Activated T-cell treated with anti-CD3 and anti-CD28 coated beads, Interleukin-2, amount 50 U/mL, for 72 hours (primary cell): ENCODE results near the gene RNLS. TPM values are rescaled to one million over a fixed set of nuclear protein-coding genes. Genes with fewer than 3 reads are reported as not detected.

Source experiments
- ATAC-seq, 2 donors: fragments of 150-1000 bp; cut with Tn5 transposase; replicated peaks in 1 of 2; 2 replicates each; pipeline ENCODE4 v1.10.0; 2021; ENCODE audit warnings: moderate library complexity in 2 of 2, mild to moderate bottlenecking in 1 of 2
- DNase-seq, 2 donors: peaks; one replicate each; pipeline ENCODE4 v3.0.0; 2021 to 2022; ENCODE audit warnings: mixed read lengths in 1 of 2
- H3K27ac Mint-ChIP-seq: one replicate; pipeline ENCODE4 v1.8.0; 2022; ENCODE audit warnings: mild to moderate bottlenecking, moderate library complexity, mixed read lengths
- H3K27me3 Mint-ChIP-seq: one replicate; pipeline ENCODE4 v1.8.0; 2022; ENCODE audit warnings: low read depth, mixed read lengths
- H3K36me3 Mint-ChIP-seq, 2 donors: one replicate each; pipeline ENCODE4 v1.8.0; 2022; ENCODE audit warnings: mixed read lengths in 2 of 2, mild to moderate bottlenecking in 1 of 2; ENCODE audit not compliant: insufficient read depth in 2 of 2
- H3K4me1 Mint-ChIP-seq: one replicate; pipeline ENCODE4 v1.8.0; 2022; ENCODE audit warnings: low read depth, mixed read lengths
- H3K4me3 Mint-ChIP-seq, 2 donors: one replicate each; pipeline ENCODE4 v1.8.0; 2022; ENCODE audit warnings: mild to moderate bottlenecking in 2 of 2, mixed read lengths in 2 of 2, moderate library complexity in 2 of 2
- H3K9me3 Mint-ChIP-seq, 2 donors: one replicate each; pipeline ENCODE4 v1.8.0; 2022; ENCODE audit warnings: mixed read lengths in 2 of 2
- total RNA-seq, 2 donors: library from RNA; stranded (reverse); gene quantifications; one replicate each; pipeline ENCODE4 v1.2.3, GENCODE V29; 2022

Gene RNLS
- total RNA-seq = 1 to 10 TPM; 2.6 to 6.2 TPM

GRCh38 chr10:88582806-88583583, at the start of gene RNLS:
Gene RNLS (minus strand): TSS chr10:88583318.
- no peaks in the 10 kb centered on the region for H3K9me3 Mint-ChIP-seq
- no peaks in the 10 kb centered on the region for H3K36me3 Mint-ChIP-seq
- peaks cover 13% of the 10 kb centered on the region for H3K27me3 Mint-ChIP-seq
- peak within 1 kb of the TSS; percentile 95 for H3K27ac Mint-ChIP-seq
- DNase-seq (peak; percentile 69 to 76), ATAC-seq (peak; percentile 88 to 91)
- H3K4me3 Mint-ChIP-seq = peak within 1 kb of the TSS; percentile 92 to 96
- H3K4me1 Mint-ChIP-seq = peaks cover 13% of the 10 kb centered on the region

- no peak for DNase-seq
- Mint-ChIP-seq H3K4me1 (no peaks in the 10 kb centered on the region), H3K27ac (no peak overlapping the region), H3K36me3 (no peaks in the 10 kb centered on the region), H3K27me3 (peaks cover 6% of the 10 kb centered on the region), H3K4me3 (no peak overlapping the region), H3K9me3 (peaks cover 0 to 8% of the 10 kb centered on the region in 2 donors)
- ATAC-seq = no peak
Observed at GRCh38 chr10:88624840-88625239, 41.7 kb upstream of the RNLS start.

- Mint-ChIP-seq H3K36me3 (no peaks in the 10 kb centered on the region), H3K9me3 (peaks cover 0 to 6% of the 10 kb centered on the region in 2 donors)
- no peak for ATAC-seq
Observed at GRCh38 chr10:88623835-88624234, 40.7 kb upstream of the RNLS start.

GRCh38 chr10:88620441-88620840, 37.3 kb upstream of the RNLS start:
- Mint-ChIP-seq H3K9me3 (no peaks in the 10 kb centered on the region), H3K27ac (no peak overlapping the region), H3K4me3 (no peak overlapping the region), H3K4me1 (no peaks in the 10 kb centered on the region), H3K27me3 (peaks cover 6% of the 10 kb centered on the region), H3K36me3 (no peaks in the 10 kb centered on the region)
- no peak for DNase-seq
- ATAC-seq = no peak

More at GRCh38 chr10:88623835-88624234, 40.7 kb upstream of the RNLS start:
- Mint-ChIP-seq H3K27me3 (peaks cover 6% of the 10 kb centered on the region), H3K4me3 (no peak overlapping the region), H3K4me1 (no peaks in the 10 kb centered on the region), H3K27ac (no peak overlapping the region)
- DNase-seq = no peak

- ATAC-seq = no peak
Observed at GRCh38 chr10:88618496-88618895, 35.4 kb upstream of the RNLS start.

GRCh38 chr10:88617772-88618300, 34.7 kb upstream of the RNLS start:
- DNase-seq (no peak), ATAC-seq (no peak)
- H3K4me3 Mint-ChIP-seq = no peak overlapping the region
- no peaks in the 10 kb centered on the region for H3K9me3 Mint-ChIP-seq
- H3K27me3 Mint-ChIP-seq = peaks cover 6% of the 10 kb centered on the region
- H3K4me1 Mint-ChIP-seq = no peaks in the 10 kb centered on the region
- H3K36me3 Mint-ChIP-seq = no peaks in the 10 kb centered on the region
- H3K27ac Mint-ChIP-seq = no peak overlapping the region

More at GRCh38 chr10:88618496-88618895, 35.4 kb upstream of the RNLS start:
- Mint-ChIP-seq H3K4me1 (no peaks in the 10 kb centered on the region), H3K27me3 (peaks cover 6% of the 10 kb centered on the region), H3K36me3 (no peaks in the 10 kb centered on the region), H3K4me3 (no peak overlapping the region), H3K9me3 (no peaks in the 10 kb centered on the region), H3K27ac (no peak overlapping the region)
- no peak for DNase-seq

GRCh38 chr10:88616250-88616977, 33.3 kb upstream of the RNLS start:
- ATAC-seq = no peak
- no peak for DNase-seq
- Mint-ChIP-seq H3K27me3 (no peaks in the 10 kb centered on the region), H3K27ac (no peak overlapping the region), H3K4me3 (no peak overlapping the region), H3K36me3 (no peaks in the 10 kb centered on the region), H3K4me1 (no peaks in the 10 kb centered on the region), H3K9me3 (no peaks in the 10 kb centered on the region)

- no peak for ATAC-seq
Observed at GRCh38 chr10:88608780-88609179, 25.7 kb upstream of the RNLS start.

GRCh38 chr10:88608052-88608732, 25.1 kb upstream of the RNLS start:
- DNase-seq (no peak), ATAC-seq (no peak)
- Mint-ChIP-seq H3K27ac (no peak overlapping the region), H3K4me3 (no peak overlapping the region), H3K36me3 (no peaks in the 10 kb centered on the region), H3K4me1 (no peaks in the 10 kb centered on the region), H3K27me3 (peaks cover 21% of the 10 kb centered on the region), H3K9me3 (no peaks in the 10 kb centered on the region)

More at GRCh38 chr10:88608780-88609179, 25.7 kb upstream of the RNLS start:
- Mint-ChIP-seq H3K27me3 (peaks cover 21% of the 10 kb centered on the region), H3K9me3 (no peaks in the 10 kb centered on the region), H3K36me3 (no peaks in the 10 kb centered on the region), H3K27ac (no peak overlapping the region), H3K4me1 (no peaks in the 10 kb centered on the region), H3K4me3 (no peak overlapping the region)
- DNase-seq = no peak

GRCh38 chr10:88598055-88598454, 14.9 kb upstream of the RNLS start:
- Mint-ChIP-seq H3K4me1 (peaks cover 12% of the 10 kb centered on the region), H3K27me3 (no peaks in the 10 kb centered on the region), H3K36me3 (peaks cover 0 to 3% of the 10 kb centered on the region in 2 donors), H3K27ac (no peak overlapping the region), H3K4me3 (peak overlapping the region in 1 of 2 donors; percentile 9), H3K9me3 (peaks cover 0 to 2% of the 10 kb centered on the region in 2 donors)
- ATAC-seq = peak; percentile 41 to 54
- DNase-seq = no peak

- no peaks in the 10 kb centered on the region for H3K27me3 Mint-ChIP-seq
- no peaks in the 10 kb centered on the region for H3K9me3 Mint-ChIP-seq
- H3K27ac Mint-ChIP-seq = peak overlapping the region; percentile 65
- H3K4me1 Mint-ChIP-seq = peaks cover 12% of the 10 kb centered on the region
- ATAC-seq (no peak), DNase-seq (no peak)
- no peak overlapping the region for H3K4me3 Mint-ChIP-seq
- H3K36me3 Mint-ChIP-seq = no peaks in the 10 kb centered on the region
Observed at GRCh38 chr10:88594482-88594881, 11.4 kb upstream of the RNLS start.

GRCh38 chr10:88592906-88593305, 9.8 kb upstream of the RNLS start:
- no peaks in the 10 kb centered on the region for H3K9me3 Mint-ChIP-seq
- H3K4me3 Mint-ChIP-seq = no peak overlapping the region
- DNase-seq = no peak
- no peaks in the 10 kb centered on the region for H3K36me3 Mint-ChIP-seq
- no peaks in the 10 kb centered on the region for H3K27me3 Mint-ChIP-seq
- ATAC-seq = no peak
- H3K27ac Mint-ChIP-seq = no peak overlapping the region
- peaks cover 4% of the 10 kb centered on the region for H3K4me1 Mint-ChIP-seq

GRCh38 chr10:88592381-88592780, 9.3 kb upstream of the RNLS start:
- Mint-ChIP-seq H3K4me3 (no peak overlapping the region), H3K36me3 (no peaks in the 10 kb centered on the region), H3K27me3 (no peaks in the 10 kb centered on the region), H3K27ac (no peak overlapping the region), H3K4me1 (no peaks in the 10 kb centered on the region), H3K9me3 (no peaks in the 10 kb centered on the region)
- ATAC-seq = no peak
- no peak for DNase-seq
